ENCODE data around the gene CIDEC. TPM values are rescaled to one million over a fixed set of nuclear protein-coding genes. Genes with fewer than 3 reads are reported as not detected.

CIDEC gene
- polyA plus RNA-seq, 2 of the 4 experiments (the other 2 are of a cell fraction) = 3.3 to 6.3 TPM

GRCh38 chr3:9817436-9817835 is 62.6 kb downstream of the CIDEC start (continued):
- TF ChIP-seq, protein P1, sequence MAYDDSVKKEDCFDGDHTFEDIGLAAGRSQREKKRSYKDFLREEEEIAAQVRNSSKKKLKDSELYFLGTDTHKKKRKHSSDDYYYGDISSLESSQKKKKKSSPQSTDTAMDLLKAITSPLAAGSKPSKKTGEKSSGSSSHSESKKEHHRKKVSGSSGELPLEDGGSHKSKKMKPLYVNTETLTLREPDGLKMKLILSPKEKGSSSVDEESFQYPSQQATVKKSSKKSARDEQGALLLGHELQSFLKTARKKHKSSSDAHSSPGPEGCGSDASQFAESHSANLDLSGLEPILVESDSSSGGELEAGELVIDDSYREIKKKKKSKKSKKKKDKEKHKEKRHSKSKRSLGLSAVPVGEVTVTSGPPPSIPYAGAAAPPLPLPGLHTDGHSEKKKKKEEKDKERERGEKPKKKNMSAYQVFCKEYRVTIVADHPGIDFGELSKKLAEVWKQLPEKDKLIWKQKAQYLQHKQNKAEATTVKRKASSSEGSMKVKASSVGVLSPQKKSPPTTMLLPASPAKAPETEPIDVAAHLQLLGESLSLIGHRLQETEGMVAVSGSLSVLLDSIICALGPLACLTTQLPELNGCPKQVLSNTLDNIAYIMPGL (CRISPR knock-in tag; IDR thresholded peaks at IDR 0.05; ENCODE audit: borderline replicate concordance) = no peak
- no peak for TF ChIP-seq GATA3 (IDR thresholded peaks at IDR 0.05; ENCODE audit: borderline replicate concordance)

Small RNAs within 50 kb of the gene (small RNA-seq; reads per million reads assigned to genes)
- 0 reads per million in 6 experiments for gene RNU6-882P

Other genes starting within 250 kb of the CIDEC start
- 28.8 and 33.4 TPM in 2 replicates for gene MTMR14, start 230.7 kb downstream of the CIDEC start, polyA plus RNA-seq (2011; rRNA removed)
- gene MTMR14, start 230.7 kb downstream of the CIDEC start, polyA plus RNA-seq (2017; fragmentation: RNase III; extraction: RNeasy Plus Mini Kit Qiagen cat#74134 plus additional on column Dnase treatment) = 16.6 to 17.8 TPM (median 17.7 TPM) in 3 replicates
- gene CPNE9, start 176.4 kb downstream of the CIDEC start, polyA plus RNA-seq (2011; rRNA removed) = 0.03 and 0.07 TPM in 2 replicates
- gene CPNE9, start 176.4 kb downstream of the CIDEC start, polyA plus RNA-seq (2017; fragmentation: RNase III; extraction: RNeasy Plus Mini Kit Qiagen cat#74134 plus additional on column Dnase treatment) = 0.05 to 0.07 TPM in 2 of 3 replicates, not detected in the other
- gene BRPF1, start 148.5 kb downstream of the CIDEC start, polyA plus RNA-seq (2011; rRNA removed) = 8.6 and 10.1 TPM in 2 replicates
- gene BRPF1, start 148.5 kb downstream of the CIDEC start, polyA plus RNA-seq (2017; fragmentation: RNase III; extraction: RNeasy Plus Mini Kit Qiagen cat#74134 plus additional on column Dnase treatment) = 11.9 to 12.4 TPM (median 12.1 TPM) in 3 replicates
- gene OGG1, start 130.3 kb downstream of the CIDEC start, polyA plus RNA-seq (2011; rRNA removed) = 21.2 and 21.6 TPM in 2 replicates
- gene OGG1, start 130.3 kb downstream of the CIDEC start, polyA plus RNA-seq (2017; fragmentation: RNase III; extraction: RNeasy Plus Mini Kit Qiagen cat#74134 plus additional on column Dnase treatment) = 17.2 to 20.0 TPM (median 18.1 TPM) in 3 replicates
- 13.5 and 16.0 TPM in 2 replicates for gene CAMK1, start 110.3 kb downstream of the CIDEC start, polyA plus RNA-seq (2011; rRNA removed)
- gene CAMK1, start 110.3 kb downstream of the CIDEC start, polyA plus RNA-seq (2017; fragmentation: RNase III; extraction: RNeasy Plus Mini Kit Qiagen cat#74134 plus additional on column Dnase treatment) = 15.6 to 16.1 TPM (median 15.9 TPM) in 3 replicates
- 42.6 and 49.2 TPM in 2 replicates for gene TADA3, start 87.8 kb downstream of the CIDEC start, polyA plus RNA-seq (2011; rRNA removed)
- 44.3 to 53.6 TPM (median 50.3 TPM) in 3 replicates for gene TADA3, start 87.8 kb downstream of the CIDEC start, polyA plus RNA-seq (2017; fragmentation: RNase III; extraction: RNeasy Plus Mini Kit Qiagen cat#74134 plus additional on column Dnase treatment)
- gene ARPC4, start 87.2 kb downstream of the CIDEC start, polyA plus RNA-seq (2011; rRNA removed) = 126 and 140 TPM in 2 replicates
- gene ARPC4, start 87.2 kb downstream of the CIDEC start, polyA plus RNA-seq (2017; fragmentation: RNase III; extraction: RNeasy Plus Mini Kit Qiagen cat#74134 plus additional on column Dnase treatment) = 292 to 310 TPM (median 298 TPM) in 3 replicates
- gene TTLL3, start 70.0 kb downstream of the CIDEC start, polyA plus RNA-seq (2011; rRNA removed) = 13.0 and 18.1 TPM in 2 replicates
- gene TTLL3, start 70.0 kb downstream of the CIDEC start, polyA plus RNA-seq (2017; fragmentation: RNase III; extraction: RNeasy Plus Mini Kit Qiagen cat#74134 plus additional on column Dnase treatment) = 9.9 to 12.8 TPM (median 10.3 TPM) in 3 replicates
- 38.9 and 47.1 TPM in 2 replicates for gene RPUSD3, start 36.2 kb downstream of the CIDEC start, polyA plus RNA-seq (2011; rRNA removed)
- 42.2 to 45.0 TPM (median 44.5 TPM) in 3 replicates for gene RPUSD3, start 36.2 kb downstream of the CIDEC start, polyA plus RNA-seq (2017; fragmentation: RNase III; extraction: RNeasy Plus Mini Kit Qiagen cat#74134 plus additional on column Dnase treatment)
- 63.2 and 79.3 TPM in 2 replicates for gene JAGN1, start 10.4 kb upstream of the CIDEC start, polyA plus RNA-seq (2011; rRNA removed)
- gene JAGN1, start 10.4 kb upstream of the CIDEC start, polyA plus RNA-seq (2017; fragmentation: RNase III; extraction: RNeasy Plus Mini Kit Qiagen cat#74134 plus additional on column Dnase treatment) = 48.6 to 53.7 TPM (median 49.6 TPM) in 3 replicates
- gene IL17RE, start 22.6 kb upstream of the CIDEC start, polyA plus RNA-seq (2011; rRNA removed) = 0.53 and 0.60 TPM in 2 replicates
- gene IL17RE, start 22.6 kb upstream of the CIDEC start, polyA plus RNA-seq (2017; fragmentation: RNase III; extraction: RNeasy Plus Mini Kit Qiagen cat#74134 plus additional on column Dnase treatment) = 0.44 to 0.67 TPM (median 0.47 TPM) in 3 replicates
- 7.7 and 12.2 TPM in 2 replicates for gene IL17RC, start 36.8 kb upstream of the CIDEC start, polyA plus RNA-seq (2011; rRNA removed)
- gene IL17RC, start 36.8 kb upstream of the CIDEC start, polyA plus RNA-seq (2017; fragmentation: RNase III; extraction: RNeasy Plus Mini Kit Qiagen cat#74134 plus additional on column Dnase treatment) = 9.1 to 9.8 TPM (median 9.4 TPM) in 3 replicates
- gene CRELD1, start 53.6 kb upstream of the CIDEC start, polyA plus RNA-seq (2011; rRNA removed) = 13.1 and 13.9 TPM in 2 replicates
- 9.8 to 13.6 TPM (median 11.1 TPM) in 3 replicates for gene CRELD1, start 53.6 kb upstream of the CIDEC start, polyA plus RNA-seq (2017; fragmentation: RNase III; extraction: RNeasy Plus Mini Kit Qiagen cat#74134 plus additional on column Dnase treatment)
- gene PRRT3, start 72.2 kb upstream of the CIDEC start, polyA plus RNA-seq (2011; rRNA removed) = 0.50 and 0.53 TPM in 2 replicates
- gene PRRT3, start 72.2 kb upstream of the CIDEC start, polyA plus RNA-seq (2017; fragmentation: RNase III; extraction: RNeasy Plus Mini Kit Qiagen cat#74134 plus additional on column Dnase treatment) = 1.1 to 1.3 TPM (median 1.1 TPM) in 3 replicates
- gene EMC3, start 106.6 kb upstream of the CIDEC start, polyA plus RNA-seq (2011; rRNA removed) = 133 and 170 TPM in 2 replicates
- 63.5 to 72.9 TPM (median 65.0 TPM) in 3 replicates for gene EMC3, start 106.6 kb upstream of the CIDEC start, polyA plus RNA-seq (2017; fragmentation: RNase III; extraction: RNeasy Plus Mini Kit Qiagen cat#74134 plus additional on column Dnase treatment)
- gene FANCD2, start 146.2 kb upstream of the CIDEC start, polyA plus RNA-seq (2011; rRNA removed) = 37.7 and 44.3 TPM in 2 replicates
- 25.1 to 27.9 TPM (median 26.9 TPM) in 3 replicates for gene FANCD2, start 146.2 kb upstream of the CIDEC start, polyA plus RNA-seq (2017; fragmentation: RNase III; extraction: RNeasy Plus Mini Kit Qiagen cat#74134 plus additional on column Dnase treatment)
- gene FANCD2OS, start 228.0 kb upstream of the CIDEC start, polyA plus RNA-seq (2011; rRNA removed) = not detected in 2 replicates
- not detected in 3 replicates for gene FANCD2OS, start 228.0 kb upstream of the CIDEC start, polyA plus RNA-seq (2017; fragmentation: RNase III; extraction: RNeasy Plus Mini Kit Qiagen cat#74134 plus additional on column Dnase treatment)
- 173 and 189 TPM in 2 replicates for gene BRK1, start 235.4 kb upstream of the CIDEC start, polyA plus RNA-seq (2011; rRNA removed)
- 184 to 200 TPM (median 191 TPM) in 3 replicates for gene BRK1, start 235.4 kb upstream of the CIDEC start, polyA plus RNA-seq (2017; fragmentation: RNase III; extraction: RNeasy Plus Mini Kit Qiagen cat#74134 plus additional on column Dnase treatment)